NCI-H1694 (cell line): ENCODE data around the gene MYL12A.
"Not testable (repeated sequence)": the region's sequence is repeated elsewhere in the genome, so short reads cannot be mapped to it uniquely, and the experiment has no call there.

ENCODE experiments used
- DNase-seq: peaks from one replicate; lab custom pipeline; 2025; lab: John Stamatoyannopoulos, UW

Gene MYL12A

DNA sequence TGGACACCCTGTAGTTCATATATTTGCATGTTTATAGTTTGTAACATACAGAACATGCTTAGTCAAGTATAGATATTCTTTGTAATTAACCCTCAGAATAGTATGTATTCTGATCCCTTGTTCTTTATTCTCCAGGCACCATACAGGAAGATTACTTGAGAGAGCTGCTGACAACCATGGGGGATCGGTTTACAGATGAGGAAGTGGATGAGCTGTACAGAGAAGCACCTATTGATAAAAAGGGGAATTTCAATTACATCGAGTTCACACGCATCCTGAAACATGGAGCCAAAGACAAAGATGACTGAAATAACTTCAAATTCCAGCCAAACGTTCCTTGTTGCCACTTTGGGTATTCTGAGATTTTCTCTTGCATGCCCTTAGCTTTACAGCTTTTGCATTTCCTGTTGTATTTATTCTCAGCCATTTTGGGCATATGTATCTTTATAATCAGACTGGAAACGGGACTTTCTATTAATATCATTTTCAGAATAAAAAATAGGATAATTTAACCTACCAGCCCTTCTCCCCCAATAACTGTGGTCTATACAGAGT, 8.1 kb downstream of the MYL12A start:
- DNase-seq = no peak

- DNase-seq = no peak
These were observed 9.4 kb downstream of the MYL12A start for GRCh38 chr18:3256693-3257626.

DNA sequence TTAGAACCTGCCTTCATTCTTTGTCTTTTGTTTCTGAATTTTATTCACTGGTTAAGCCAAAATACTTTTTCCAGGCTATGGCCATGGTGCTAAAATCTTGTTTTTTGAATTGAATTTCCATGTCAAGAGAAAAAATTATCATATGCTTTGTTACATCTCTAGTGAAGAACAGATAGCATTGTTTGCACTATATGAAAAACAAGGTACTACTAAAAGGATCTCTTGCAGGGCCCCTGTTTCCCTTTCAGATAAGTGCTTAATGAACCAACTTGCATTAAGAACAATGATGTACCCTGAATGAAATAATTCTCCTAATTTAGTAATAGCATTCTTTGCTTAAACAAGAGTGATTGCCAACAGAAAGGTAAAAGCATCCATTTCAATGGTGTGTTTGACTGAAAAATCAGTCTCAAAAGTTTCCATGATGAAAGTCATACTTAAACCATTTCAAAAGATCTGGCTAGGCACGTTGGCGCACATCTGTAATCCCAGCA, 10.1 kb downstream of the MYL12A start:
- DNase-seq = no peak

GRCh38 chr18:3260995-3261372, 13.4 kb downstream of the MYL12A start:
- no peak for DNase-seq

DNA sequence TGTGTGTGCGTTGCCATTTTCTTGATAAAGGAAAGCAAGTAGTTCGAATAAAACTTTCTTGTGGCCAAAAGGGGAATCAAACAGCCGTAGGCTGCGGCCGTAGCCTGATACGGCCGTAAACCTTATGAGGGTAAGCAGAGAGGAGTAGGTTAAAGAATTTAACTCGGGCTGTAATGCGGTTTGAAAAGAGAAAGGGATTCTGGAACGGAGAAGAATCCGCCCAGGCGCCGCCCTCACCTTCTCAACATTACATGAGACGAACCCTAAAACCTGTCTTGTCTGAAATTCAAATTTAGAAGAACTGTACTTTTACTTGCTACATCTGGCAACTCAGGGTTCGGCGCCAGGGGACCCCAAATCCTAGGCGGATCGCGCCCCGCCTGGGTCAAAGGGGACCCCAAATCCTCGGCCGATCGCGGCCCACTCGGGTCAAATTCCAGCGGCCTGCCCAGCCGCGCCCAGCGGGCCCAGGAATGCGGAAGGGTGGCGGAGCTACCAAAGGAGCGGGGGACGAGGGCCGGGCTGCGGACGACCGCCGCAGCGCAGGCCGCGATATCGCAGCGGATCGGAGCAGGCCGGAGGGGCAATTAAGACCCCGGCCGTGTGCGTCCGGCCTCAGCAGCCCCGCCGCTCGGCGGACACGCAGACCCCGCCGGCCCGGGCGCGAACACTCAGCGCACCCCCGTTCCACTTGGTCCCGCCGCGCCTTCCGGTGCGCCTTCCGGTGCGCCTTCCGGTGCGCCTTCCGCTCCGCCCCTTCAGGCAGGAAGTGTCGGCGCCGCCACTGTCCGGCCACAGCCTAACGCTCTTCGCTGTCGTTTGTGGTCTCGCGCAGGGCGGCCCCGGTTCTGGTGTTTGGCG, 14.0 kb downstream of the MYL12A start, which contains the start of gene MYL12B:
Gene MYL12B, plus strand, starts transcription at position 761 of the 861 bp plus-strand sequence. CDS start 10,766 bp downstream, outside the sequence.
- DNase-seq = peak; percentile 13

DNA sequence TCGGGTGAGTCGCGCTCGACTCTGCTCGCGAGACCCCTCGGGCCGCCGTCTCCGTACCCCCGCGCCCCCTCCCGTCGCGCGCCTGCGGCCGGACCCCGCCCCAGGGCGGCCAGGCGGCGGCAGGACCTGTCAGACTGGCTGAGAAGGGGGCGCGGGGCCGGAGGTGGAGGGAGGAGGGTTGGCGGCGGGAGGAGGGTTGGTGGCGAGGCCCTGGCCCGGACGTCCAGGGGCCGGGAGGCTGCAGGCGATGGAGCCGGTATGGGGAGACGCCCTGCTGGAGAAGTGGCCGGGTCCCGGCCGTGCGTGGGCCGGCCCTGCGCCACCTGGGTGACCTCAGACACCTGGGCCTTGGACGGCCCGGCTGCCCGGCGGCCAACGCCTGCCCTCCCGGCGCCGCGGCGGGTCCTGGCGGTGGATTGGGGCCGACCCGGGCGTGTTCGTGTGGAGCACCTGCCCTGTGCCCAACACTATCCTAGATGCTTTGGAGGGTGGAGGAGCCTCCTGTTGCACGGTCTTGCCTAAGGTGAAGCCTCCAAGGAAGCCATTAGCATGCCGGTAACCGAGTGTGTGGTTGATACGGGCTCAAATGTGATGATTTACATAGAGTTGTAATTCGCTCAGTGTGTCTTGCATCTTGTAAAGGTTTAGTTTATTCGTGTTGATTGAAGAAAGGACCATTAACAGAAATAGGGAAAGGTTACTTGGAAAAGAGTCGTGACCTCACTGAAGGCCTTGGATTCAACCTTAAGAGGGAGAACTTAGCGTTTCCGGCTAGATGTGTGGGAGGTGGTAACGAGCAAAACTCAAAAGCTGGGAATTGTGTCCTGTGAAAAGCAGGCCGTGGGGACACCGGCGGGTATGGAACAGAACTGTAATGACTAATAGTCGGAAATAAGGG, 14.9 kb downstream of the MYL12A start:
- no peak for DNase-seq

DNA sequence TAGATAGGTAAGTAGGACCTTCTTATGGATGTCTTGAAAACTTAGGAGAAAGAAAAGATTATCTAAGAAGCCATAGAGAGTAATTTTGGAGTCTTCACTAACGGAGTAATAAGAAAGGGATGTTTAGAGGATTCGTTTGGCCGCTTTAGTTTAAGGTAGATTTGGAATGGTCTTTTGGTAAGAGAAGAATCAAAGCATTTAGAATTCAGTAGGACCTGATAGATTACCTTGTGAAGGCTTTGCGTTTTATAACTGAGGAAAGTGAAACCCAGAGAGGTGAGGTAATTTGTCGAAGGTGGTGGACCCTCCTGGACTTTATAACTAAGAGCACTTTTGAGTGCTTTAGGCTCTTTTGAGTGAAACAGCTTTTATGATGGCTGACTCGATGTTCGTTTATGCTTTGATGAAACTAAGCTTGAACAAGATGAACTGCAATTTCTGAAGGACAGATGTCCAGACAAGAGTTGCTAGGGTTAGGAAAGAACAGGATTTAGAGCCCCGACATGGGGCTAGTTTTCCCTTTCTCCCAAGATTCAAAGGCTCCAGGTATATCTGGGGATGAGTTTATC, 15.6 kb downstream of the MYL12A start:
- no peak for DNase-seq

GRCh38 chr18:3264362-3264761, 16.8 kb downstream of the MYL12A start:
- no peak for DNase-seq

- no peak for DNase-seq
These were observed 18.0 kb downstream of the MYL12A start for GRCh38 chr18:3265564-3266033.

- no peak for DNase-seq
These were observed 18.5 kb downstream of the MYL12A start for GRCh38 chr18:3266062-3266608.

DNA sequence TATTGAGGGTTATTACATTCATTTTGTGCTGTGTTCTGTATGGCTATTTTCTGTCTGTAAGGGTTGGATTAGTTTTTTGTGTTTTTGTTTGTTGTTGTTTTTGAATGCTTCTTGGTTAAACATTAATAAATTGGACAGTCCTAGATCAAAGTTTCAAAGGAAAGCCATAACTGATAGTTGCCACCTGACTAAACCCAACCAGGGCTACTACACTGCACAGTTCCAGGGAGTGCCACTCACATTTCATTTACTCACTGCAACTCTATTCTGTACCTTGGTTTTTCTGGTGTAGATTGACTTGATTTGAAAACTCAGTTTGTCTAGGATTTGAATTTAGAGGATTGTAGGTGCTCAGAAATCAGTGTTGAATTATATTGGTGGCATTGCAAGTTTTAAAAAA, 20.7 kb downstream of the MYL12A start:
- DNase-seq = no peak

- DNase-seq = no peak
These were observed 21.8 kb downstream of the MYL12A start for GRCh38 chr18:3269241-3269913.

DNA sequence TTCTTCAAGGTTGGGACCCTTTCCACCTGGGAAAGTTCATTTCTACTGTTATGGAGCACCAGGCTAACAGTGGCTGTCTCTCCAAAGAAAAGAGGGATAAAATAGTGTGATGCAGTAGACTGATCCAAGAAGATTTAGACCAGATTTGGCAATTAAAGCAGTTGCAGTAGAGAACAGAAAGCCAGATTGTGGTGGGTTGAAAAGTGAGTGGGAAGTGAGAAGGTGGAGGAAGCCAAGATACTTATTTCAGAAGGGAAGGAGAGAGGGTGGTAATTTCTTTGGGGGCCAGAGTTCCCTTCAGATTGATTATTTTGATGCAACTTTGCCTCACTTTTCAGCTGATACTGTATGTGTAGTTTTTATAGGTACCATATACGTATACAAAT, 22.3 kb downstream of the MYL12A start:
- no peak for DNase-seq

GRCh38 chr18:3273042-3273441, 25.4 kb downstream of the MYL12A start:
- DNase-seq = no peak

- DNase-seq = not testable (repeated sequence)
These were observed 30.1 kb downstream of the MYL12A start for GRCh38 chr18:3277643-3278213.

- no peak for DNase-seq
These were observed 31.9 kb downstream of the MYL12A start for GRCh38 chr18:3279201-3280185.

GRCh38 chr18:3281456-3282400, 34.1 kb downstream of the MYL12A start:
- DNase-seq = peak; percentile 86
